GM11168 (cell line): ENCODE results near the gene FGF21.
"Not testable (repeated sequence)": the region's sequence is repeated elsewhere in the genome, so short reads cannot be mapped to it uniquely, and the experiment has no call there.

Experiments used
- in situ Hi-C: fragments of 300-500 bp; cut with MboI; formaldehyde crosslinking; loops from one replicate; pipeline ENCODE4 v1.12.0; 2022; ENCODE audit warnings: low sequenced_read_pairs; ENCODE audit not compliant: unreplicated experiment

Gene FGF21

GRCh38 chr19:48750771-48751504 is 4.4 kb upstream of the FGF21 start:
- in situ Hi-C loops, result no loop called here

GRCh38 chr19:48751845-48752495 is 3.4 kb upstream of the FGF21 start:
- in situ Hi-C loops, result no loop called here

GRCh38 chr19:48752496-48753365 is 2.6 kb upstream of the FGF21 start, which contains the start of gene FUT1:
Gene FUT1 (minus strand): TSS chr19:48752641. CDS start chr19:48751281, 1,360 bp downstream.
- in situ Hi-C loops, result no loop called here

GRCh38 chr19:48755787-48756186 is 463 bp downstream of the FGF21 start:
- in situ Hi-C loops, result no loop called here

- in situ Hi-C loops, result no loop called here
These were observed 888 bp downstream of the FGF21 start for GRCh38 chr19:48756212-48756611.

GRCh38 chr19:48756686-48757085 is 1.4 kb downstream of the FGF21 start:
- in situ Hi-C loops, result no loop called here

- in situ Hi-C loops, result no loop called here
These were observed 1.9 kb downstream of the FGF21 start for GRCh38 chr19:48757089-48757675.

GRCh38 chr19:48757741-48758144 is 2.4 kb downstream of the FGF21 start:
- in situ Hi-C loops, result no loop called here

- in situ Hi-C loops, result no loop called here
These were observed 5.3 kb downstream of the FGF21 start for GRCh38 chr19:48760504-48761205.

GRCh38 chr19:48765816-48766215 is 10.5 kb downstream of the FGF21 start:
- in situ Hi-C loops, result not testable (repeated sequence)

- in situ Hi-C loops, result not testable (repeated sequence)
These were observed 12.9 kb downstream of the FGF21 start for GRCh38 chr19:48768171-48768753.

- in situ Hi-C loops, result no loop called here
These were observed 13.8 kb downstream of the FGF21 start for GRCh38 chr19:48768994-48769713.

GRCh38 chr19:48770266-48770665 is 14.9 kb downstream of the FGF21 start:
- in situ Hi-C loops, result no loop called here

GRCh38 chr19:48770734-48771472 is 15.6 kb downstream of the FGF21 start:
- in situ Hi-C loops, result no loop called here

GRCh38 chr19:48772503-48772953 is 17.2 kb downstream of the FGF21 start:
- in situ Hi-C loops, result no loop called here

- in situ Hi-C loops, result no loop called here
These were observed 21.8 kb downstream of the FGF21 start for GRCh38 chr19:48777139-48777538.

GRCh38 chr19:48777720-48778119 is 22.4 kb downstream of the FGF21 start:
- in situ Hi-C loops, result no loop called here

- in situ Hi-C loops, result no loop called here
These were observed 24.3 kb downstream of the FGF21 start for GRCh38 chr19:48779636-48780035.
